Activated naive CD4-positive, alpha-beta T cell treated with anti-CD3 and anti-CD28 coated beads for 36 hours (primary cell): ENCODE measurements around the gene AKR1A1. TPM values are rescaled to one million over a fixed set of nuclear protein-coding genes. Genes with fewer than 3 reads are reported as not detected.

Experiments used
- CTCF ChIA-PET: fragments of 350-600 bp; sonication (Branson Sonifier 250); formaldehyde crosslinking; loops from one replicate; lab custom pipeline; 2021; ENCODE audit warnings: antibody characterized with exemption; lab: Charles Lee
- DNase-seq: peaks from one replicate; pipeline ENCODE4 v3.0.0-alpha.2; 2020
- H3K27ac Mint-ChIP-seq: one replicate; pipeline ENCODE4 v1.8.0; 2021; ENCODE audit warnings: mild to moderate bottlenecking, mixed read lengths
- H3K27me3 Mint-ChIP-seq: one replicate; pipeline ENCODE4 v1.8.0; 2021; ENCODE audit warnings: low read depth, mixed read lengths
- H3K36me3 Mint-ChIP-seq: one replicate; pipeline ENCODE4 v1.8.0; 2021; ENCODE audit warnings: low read depth, mixed read lengths
- H3K4me1 Mint-ChIP-seq: one replicate; pipeline ENCODE4 v1.8.0; 2021; ENCODE audit warnings: low read depth, mixed read lengths
- H3K4me3 Mint-ChIP-seq: one replicate; pipeline ENCODE4 v1.8.0; 2021; ENCODE audit warnings: mild to moderate bottlenecking, moderate library complexity, mixed read lengths
- H3K9me3 Mint-ChIP-seq: one replicate; pipeline ENCODE4 v1.8.0; 2021; ENCODE audit warnings: mixed read lengths
- intact Hi-C: fragments of 100-400 bp; cut with micrococcal nuclease; formaldehyde crosslinking; loops from one replicate; pipeline ENCODE4 v1.15.1; 2023
- total RNA-seq, 2 experiments: library from RNA; stranded (reverse); gene quantifications; one replicate each; pipeline ENCODE4 v1.2.3, GENCODE V29; 2021

The AKR1A1 gene
- total RNA-seq, result 100 to 1,000 TPM; 207 to 217 TPM

GRCh38 chr1:45550401-45551351, at the start of gene AKR1A1:
TSS of gene AKR1A1 (plus strand) at chr1:45550826. CDS start at chr1:45561795, 10,969 bp downstream.
- peaks cover 15% of the 10 kb centered on the region for H3K36me3 Mint-ChIP-seq
- CTCF ChIA-PET, result interaction anchor here (0.8 to 2.3 kb wide), 7 partner anchors 8 to 38 kb away, joined by 4 to 9 read pairs (median 4); partner anchors contain the start of gene PRDX1

GRCh38 chr1:45501505-45501859, 49.1 kb upstream of the AKR1A1 start:
- CTCF ChIA-PET, result interaction anchor here (1.0 to 3.5 kb wide), 6 partner anchors 8 to 85 kb away, joined by 3 to 27 read pairs (median 5); partner anchors contain the start of gene PRDX1
- Mint-ChIP-seq H3K9me3 (no peaks in the 10 kb centered on the region), H3K4me3 (peak overlapping the region; percentile 34), H3K36me3 (peaks cover 2% of the 10 kb centered on the region), H3K27ac (no peak overlapping the region), H3K27me3 (no peaks in the 10 kb centered on the region), H3K4me1 (peaks cover 32% of the 10 kb centered on the region)
- intact Hi-C loops, result loop anchor here (2.0 to 10.0 kb wide), 2 partner anchors 249 to 363 kb away; partner anchors contain the start of gene IPP
- DNase-seq, result no peak

More at GRCh38 chr1:45550401-45551351, at the start of gene AKR1A1:
- Mint-ChIP-seq H3K9me3 (no peaks in the 10 kb centered on the region), H3K27me3 (no peaks in the 10 kb centered on the region), H3K4me3 (peak within 1 kb of the TSS; percentile 96), H3K27ac (peak within 1 kb of the TSS; percentile 94), H3K4me1 (peaks cover 19% of the 10 kb centered on the region)
- DNase-seq, result peak; percentile 93
- intact Hi-C loops, result loop anchor here (1.0 kb wide), 4 partner anchors 28 to 247 kb away; no protein-coding TSS in a partner anchor

GRCh38 chr1:45503462-45504360, 46.9 kb upstream of the AKR1A1 start:
- no peak for DNase-seq
- Mint-ChIP-seq H3K4me1 (peaks cover 31% of the 10 kb centered on the region), H3K4me3 (no peak overlapping the region), H3K36me3 (peaks cover 4% of the 10 kb centered on the region), H3K9me3 (no peaks in the 10 kb centered on the region), H3K27me3 (no peaks in the 10 kb centered on the region), H3K27ac (no peak overlapping the region)
- CTCF ChIA-PET, result interaction anchor here (3.4 kb wide), 1 partner anchor 8 kb away, joined by 27 read pairs; no protein-coding TSS in a partner anchor
- intact Hi-C loops, result loop anchor here (10.0 kb wide), 1 partner anchor 361 kb away; no protein-coding TSS in a partner anchor

- Mint-ChIP-seq H3K4me1 (peaks cover 2% of the 10 kb centered on the region), H3K36me3 (peaks cover 17% of the 10 kb centered on the region), H3K9me3 (no peaks in the 10 kb centered on the region), H3K4me3 (no peak overlapping the region), H3K27me3 (no peaks in the 10 kb centered on the region), H3K27ac (no peak overlapping the region)
- CTCF ChIA-PET, result interaction anchor here (0.6 to 0.9 kb wide), 2 partner anchors 28 to 67 kb away, joined by 3 read pairs; no protein-coding TSS in a partner anchor
- intact Hi-C loops, result loop anchor here (10.0 kb wide), 1 partner anchor 358 kb away; no protein-coding TSS in a partner anchor
- DNase-seq, result no peak
Measured at GRCh38 chr1:45507195-45507594, 43.4 kb upstream of the AKR1A1 start.

- H3K4me1 Mint-ChIP-seq, result peaks cover 2% of the 10 kb centered on the region
- peaks cover 20% of the 10 kb centered on the region for H3K36me3 Mint-ChIP-seq
- H3K4me3 Mint-ChIP-seq, result no peak overlapping the region
- DNase-seq, result no peak
- H3K27ac Mint-ChIP-seq, result no peak overlapping the region
- no peaks in the 10 kb centered on the region for H3K9me3 Mint-ChIP-seq
- CTCF ChIA-PET, result interaction anchor here (0.6 to 0.9 kb wide), 2 partner anchors 9 to 66 kb away, joined by 3 to 5 read pairs; no protein-coding TSS in a partner anchor
- intact Hi-C loops, result loop anchor here (10.0 kb wide), 1 partner anchor 357 kb away; no protein-coding TSS in a partner anchor
- H3K27me3 Mint-ChIP-seq, result no peaks in the 10 kb centered on the region
Measured at GRCh38 chr1:45507893-45508292, 42.7 kb upstream of the AKR1A1 start.

GRCh38 chr1:45508295-45509151, 42.1 kb upstream of the AKR1A1 start:
- Mint-ChIP-seq H3K9me3 (no peaks in the 10 kb centered on the region), H3K4me1 (peaks cover under 1% of the 10 kb centered on the region), H3K27me3 (no peaks in the 10 kb centered on the region), H3K27ac (no peak overlapping the region), H3K36me3 (peaks cover 22% of the 10 kb centered on the region), H3K4me3 (no peak overlapping the region)
- intact Hi-C loops, result loop anchor here (10.0 kb wide), 1 partner anchor 356 kb away; no protein-coding TSS in a partner anchor
- no peak for DNase-seq
- CTCF ChIA-PET, result interaction anchor here (0.6 kb wide), 1 partner anchor 9 kb away, joined by 5 read pairs; no protein-coding TSS in a partner anchor

- no peak for DNase-seq
- Mint-ChIP-seq H3K4me3 (no peak overlapping the region), H3K4me1 (no peaks in the 10 kb centered on the region), H3K27me3 (no peaks in the 10 kb centered on the region), H3K27ac (no peak overlapping the region), H3K9me3 (no peaks in the 10 kb centered on the region), H3K36me3 (peaks cover 35% of the 10 kb centered on the region)
- intact Hi-C loops, result loop anchor here (5.0 kb wide), 1 partner anchor 667 kb away; the partner anchor contains the start of genes P3R3URF and TSPAN1
- CTCF ChIA-PET, result interaction anchor here (2.2 to 4.1 kb wide), 4 partner anchors 9 to 74 kb away, joined by 6 to 98 read pairs (median 20); partner anchors contain the start of genes MMACHC and NASP
Measured at GRCh38 chr1:45510036-45510971, 40.3 kb upstream of the AKR1A1 start.

- Mint-ChIP-seq H3K9me3 (no peaks in the 10 kb centered on the region), H3K4me3 (no peak overlapping the region), H3K27ac (peak overlapping the region; percentile 42), H3K4me1 (peaks cover 4% of the 10 kb centered on the region), H3K27me3 (no peaks in the 10 kb centered on the region), H3K36me3 (peaks cover 40% of the 10 kb centered on the region)
- intact Hi-C loops, result loop anchor here (5.0 kb wide), 1 partner anchor 666 kb away; the partner anchor contains the start of genes P3R3URF and TSPAN1
- CTCF ChIA-PET, result interaction anchor here (1.5 to 4.1 kb wide), 6 partner anchors 9 to 73 kb away, joined by 3 to 98 read pairs (median 10); partner anchors contain the start of genes MMACHC, NASP and PRDX1
- no peak for DNase-seq
Measured at GRCh38 chr1:45510972-45511527, 39.6 kb upstream of the AKR1A1 start.

- H3K27ac Mint-ChIP-seq, result no peak overlapping the region
- H3K27me3 Mint-ChIP-seq, result no peaks in the 10 kb centered on the region
- no peaks in the 10 kb centered on the region for H3K9me3 Mint-ChIP-seq
- intact Hi-C loops, result loop anchor here (1.0 to 5.0 kb wide), 2 partner anchors 58 to 665 kb away; partner anchors contain the start of genes P3R3URF and TSPAN1
- H3K4me1 Mint-ChIP-seq, result peaks cover 14% of the 10 kb centered on the region
- peaks cover 51% of the 10 kb centered on the region for H3K36me3 Mint-ChIP-seq
- DNase-seq, result peak; percentile 77
- no peak overlapping the region for H3K4me3 Mint-ChIP-seq
- CTCF ChIA-PET, result interaction anchor here (0.5 to 4.1 kb wide), 29 partner anchors 9 to 389 kb away, joined by 3 to 98 read pairs (median 4); partner anchors contain the start of genes AKR1A1, CCDC163, GPBP1L1 and MMACHC
Measured at GRCh38 chr1:45512641-45513054, 38.0 kb upstream of the AKR1A1 start.
